Upper lobe of right lung (tissue), 1 donor: ENCODE measurements around the gene CAPN9. TPM values are rescaled to one million over a fixed set of nuclear protein-coding genes. Genes with fewer than 3 reads are reported as not detected.

Experiments used
- ATAC-seq: fragments of 200-7000 bp; cut with Tn5 transposase; one replicate; pipeline ENCODE4 v1.9.1; 2020; ENCODE audit warnings: mild to moderate bottlenecking, moderate library complexity
- DNase-seq: peaks from one replicate; pipeline ENCODE4 v3.0.0-alpha.2; 2020
- H3K27ac ChIP-seq: fragments of 200-600 bp; one replicate; pipeline ENCODE4 v1.8.0; 2022
- H3K27me3 ChIP-seq: fragments of 200-600 bp; one replicate; pipeline ENCODE4 v1.8.0; 2022; ENCODE audit warnings: mild to moderate bottlenecking
- H3K36me3 ChIP-seq: fragments of 200-600 bp; one replicate; pipeline ENCODE4 v1.8.0; 2022
- H3K4me1 ChIP-seq: fragments of 200-600 bp; one replicate; pipeline ENCODE4 v1.8.0; 2022
- H3K4me3 ChIP-seq: fragments of 200-600 bp; one replicate; pipeline ENCODE4 v1.8.0; 2022; ENCODE audit warnings: mild to moderate bottlenecking
- H3K9me3 ChIP-seq: fragments of 200-600 bp; one replicate; pipeline ENCODE4 v1.8.0; 2022
- intact Hi-C: fragments of 100-400 bp; cut with DNase I; formaldehyde crosslinking; loops from one replicate; pipeline ENCODE4 v1.11.0; 2022
- total RNA-seq: library from RNA; stranded (reverse); fragmentation: NEBNext Ultra II Directional; extraction: Animal tissue kit (Norgen Biotek cat#: 25700); gene quantifications from one replicate; pipeline ENCODE4 v1.2.1, GENCODE V29; 2021
- TF ChIP-seq, protein P1 (sequence below): fragments of 200-600 bp; IDR thresholded peaks from one replicate; pipeline ENCODE4 v1.8.0; 2022; ENCODE audit warnings: antibody characterized with exemption
- donor health status: DM: no; HTN: yes; CAD: no; lungs with severe emphysema.

CAPN9 gene
- total RNA-seq, 1 donor from 2014 or later = 21.8 TPM

DNA sequence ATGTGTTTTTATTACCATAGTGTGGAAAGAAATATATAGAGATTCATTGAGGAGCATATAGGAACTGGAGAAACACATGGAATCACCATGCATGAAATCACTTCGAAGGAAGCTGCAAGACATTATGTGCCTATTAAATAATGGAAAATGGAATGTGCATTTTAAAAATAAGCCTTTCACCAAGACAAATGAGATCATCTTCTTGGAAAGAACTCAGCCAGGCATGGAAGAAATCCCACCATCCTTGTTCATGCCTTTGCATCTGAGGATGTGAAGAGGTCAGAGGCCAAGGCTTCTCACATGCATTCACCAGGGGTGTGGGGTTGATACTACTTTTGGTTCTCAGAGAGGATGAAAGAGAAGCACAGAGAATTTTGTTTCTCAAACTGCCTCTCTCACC lies 71.2 kb downstream of the CAPN9 start:
- ATAC-seq (no peak), DNase-seq (no peak)
- TF ChIP-seq, protein P1, sequence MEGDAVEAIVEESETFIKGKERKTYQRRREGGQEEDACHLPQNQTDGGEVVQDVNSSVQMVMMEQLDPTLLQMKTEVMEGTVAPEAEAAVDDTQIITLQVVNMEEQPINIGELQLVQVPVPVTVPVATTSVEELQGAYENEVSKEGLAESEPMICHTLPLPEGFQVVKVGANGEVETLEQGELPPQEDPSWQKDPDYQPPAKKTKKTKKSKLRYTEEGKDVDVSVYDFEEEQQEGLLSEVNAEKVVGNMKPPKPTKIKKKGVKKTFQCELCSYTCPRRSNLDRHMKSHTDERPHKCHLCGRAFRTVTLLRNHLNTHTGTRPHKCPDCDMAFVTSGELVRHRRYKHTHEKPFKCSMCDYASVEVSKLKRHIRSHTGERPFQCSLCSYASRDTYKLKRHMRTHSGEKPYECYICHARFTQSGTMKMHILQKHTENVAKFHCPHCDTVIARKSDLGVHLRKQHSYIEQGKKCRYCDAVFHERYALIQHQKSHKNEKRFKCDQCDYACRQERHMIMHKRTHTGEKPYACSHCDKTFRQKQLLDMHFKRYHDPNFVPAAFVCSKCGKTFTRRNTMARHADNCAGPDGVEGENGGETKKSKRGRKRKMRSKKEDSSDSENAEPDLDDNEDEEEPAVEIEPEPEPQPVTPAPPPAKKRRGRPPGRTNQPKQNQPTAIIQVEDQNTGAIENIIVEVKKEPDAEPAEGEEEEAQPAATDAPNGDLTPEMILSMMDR = no peak
- no peaks in the 10 kb centered on the region for H3K27me3 ChIP-seq
- intact Hi-C loops = no loop called here
- H3K27ac ChIP-seq = no peak overlapping the region
- H3K4me1 ChIP-seq = no peaks in the 10 kb centered on the region
- no peaks in the 10 kb centered on the region for H3K36me3 ChIP-seq
- no peak overlapping the region for H3K4me3 ChIP-seq
- H3K9me3 ChIP-seq = no peaks in the 10 kb centered on the region

GRCh38 chr1:230818901-230819300 lies 71.7 kb downstream of the CAPN9 start:
- Histone ChIP-seq H3K4me1 (peaks cover under 1% of the 10 kb centered on the region), H3K9me3 (no peaks in the 10 kb centered on the region), H3K27ac (no peak overlapping the region), H3K36me3 (no peaks in the 10 kb centered on the region), H3K27me3 (no peaks in the 10 kb centered on the region), H3K4me3 (no peak overlapping the region)
- TF ChIP-seq, protein P1 = no peak
- intact Hi-C loops = no loop called here
- ATAC-seq = no peak
- no peak for DNase-seq

GRCh38 chr1:230819976-230820375 lies 72.8 kb downstream of the CAPN9 start:
- H3K4me1 ChIP-seq = peaks cover 11% of the 10 kb centered on the region
- TF ChIP-seq, protein P1 = no peak
- DNase-seq (no peak), ATAC-seq (no peak)
- H3K27me3 ChIP-seq = no peaks in the 10 kb centered on the region
- H3K27ac ChIP-seq = no peak overlapping the region
- H3K9me3 ChIP-seq = no peaks in the 10 kb centered on the region
- no peak overlapping the region for H3K4me3 ChIP-seq
- no peaks in the 10 kb centered on the region for H3K36me3 ChIP-seq
- intact Hi-C loops = no loop called here

DNA sequence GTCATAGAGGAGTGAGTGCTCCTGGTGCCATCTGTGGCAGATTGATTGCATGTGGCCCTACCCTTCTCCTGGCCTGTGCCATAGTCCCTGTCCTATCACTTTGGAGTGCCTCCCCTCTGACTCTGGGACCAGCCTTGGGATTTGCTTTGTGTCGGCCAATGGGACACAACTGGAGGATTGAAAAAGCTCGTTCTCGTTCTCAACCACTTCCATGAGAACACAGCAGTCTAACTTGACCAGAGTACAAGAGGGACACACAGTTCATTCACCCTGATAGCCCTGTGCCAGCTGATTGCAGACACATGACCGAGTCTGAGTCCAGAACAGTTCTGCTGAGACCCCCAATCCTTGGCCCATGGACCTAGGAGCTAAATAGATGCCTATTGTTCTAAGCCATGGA lies 73.4 kb downstream of the CAPN9 start:
- Histone ChIP-seq H3K9me3 (no peaks in the 10 kb centered on the region), H3K27me3 (no peaks in the 10 kb centered on the region), H3K4me1 (peaks cover 17% of the 10 kb centered on the region), H3K36me3 (no peaks in the 10 kb centered on the region), H3K27ac (no peak overlapping the region), H3K4me3 (no peak overlapping the region)
- DNase-seq (no peak), ATAC-seq (no peak)
- intact Hi-C loops = no loop called here
- TF ChIP-seq, protein P1 = no peak

DNA sequence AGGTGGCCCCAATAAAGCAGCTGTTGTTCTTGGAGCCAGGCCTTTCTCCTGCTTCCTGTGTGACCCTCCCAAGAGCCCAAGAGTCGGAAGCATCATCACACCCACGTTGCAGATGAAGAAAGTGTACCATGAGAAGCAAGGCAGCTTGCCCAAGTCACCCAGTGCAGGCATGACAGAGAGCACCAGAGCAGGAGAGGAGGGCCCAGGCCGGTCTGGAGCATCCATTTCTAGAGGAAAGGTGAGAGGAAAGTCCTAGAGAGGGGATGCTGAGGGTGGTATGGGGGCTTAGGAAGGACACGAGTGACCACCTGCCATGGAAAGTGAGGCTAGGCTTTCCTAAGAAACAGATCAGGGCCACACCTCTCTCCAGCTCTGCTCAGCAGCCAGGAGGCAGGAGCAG lies 74.2 kb downstream of the CAPN9 start:
- intact Hi-C loops = no loop called here
- H3K27me3 ChIP-seq = no peaks in the 10 kb centered on the region
- no peak overlapping the region for H3K27ac ChIP-seq
- no peak for ATAC-seq
- TF ChIP-seq, protein P1 = no peak
- H3K36me3 ChIP-seq = no peaks in the 10 kb centered on the region
- no peak for DNase-seq
- H3K9me3 ChIP-seq = no peaks in the 10 kb centered on the region
- H3K4me1 ChIP-seq = peaks cover 21% of the 10 kb centered on the region
- no peak overlapping the region for H3K4me3 ChIP-seq

GRCh38 chr1:230822092-230822581 lies 74.9 kb downstream of the CAPN9 start:
- TF ChIP-seq, protein P1 = no peak
- Histone ChIP-seq H3K27me3 (no peaks in the 10 kb centered on the region), H3K4me1 (peaks cover 21% of the 10 kb centered on the region), H3K4me3 (no peak overlapping the region), H3K9me3 (no peaks in the 10 kb centered on the region), H3K27ac (no peak overlapping the region), H3K36me3 (no peaks in the 10 kb centered on the region)
- intact Hi-C loops = no loop called here
- DNase-seq (no peak), ATAC-seq (no peak)
